GM06990 (cell line): ENCODE results near the gene CD19.

ENCODE experiments used
- DNase-seq: peaks from one replicate; pipeline ENCODE4 v3.0.0-alpha.2; 2011; ENCODE audit not compliant: insufficient read length; ENCODE audit errors: extremely low read depth
- H3K27me3 ChIP-seq: replicated peaks from 2 replicates; pipeline ENCODE4 v1.6.0; 2011; ENCODE audit warnings: low read length; ENCODE audit not compliant: control insufficient read depth, insufficient read depth
- H3K36me3 ChIP-seq: 2 replicates; pipeline ENCODE4 v1.5.1; 2011; ENCODE audit warnings: low read length; ENCODE audit not compliant: control insufficient read depth, insufficient read depth
- H3K4me3 ChIP-seq: replicated peaks from 2 replicates; pipeline ENCODE4 v1.5.1; 2011; ENCODE audit warnings: low read depth, mild to moderate bottlenecking, control low read depth, low read length
- TF ChIP-seq, protein P1 (sequence below): IDR thresholded peaks from 2 replicates; pipeline ENCODE4 v1.5.1; 2011; ENCODE audit warnings: low read length, control low read depth, mild to moderate bottlenecking, inconsistent platforms; ENCODE audit not compliant: insufficient read depth, poor library complexity, severe bottlenecking

The CD19 gene

DNA sequence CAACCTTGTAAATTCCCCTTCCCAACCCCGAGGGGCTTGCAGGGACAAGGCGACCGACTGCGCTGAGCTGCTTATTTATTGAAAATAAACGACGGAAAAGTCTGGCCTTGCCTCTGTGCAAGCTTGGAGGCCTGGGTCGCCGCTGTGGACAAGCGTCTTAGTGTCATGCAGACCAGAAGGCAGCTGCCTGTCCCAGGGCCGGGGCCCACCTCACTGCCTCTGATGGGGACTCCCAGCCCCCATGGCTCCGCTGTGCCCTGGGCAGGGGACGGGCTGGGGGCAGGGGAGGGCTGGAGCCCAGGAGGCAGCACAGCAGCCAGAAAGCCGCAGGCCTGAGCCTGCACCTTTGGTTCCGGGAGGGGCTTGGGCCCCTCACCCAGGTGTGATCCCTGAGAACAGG, 27.4 kb upstream of the CD19 start:
- TF ChIP-seq, protein P1, sequence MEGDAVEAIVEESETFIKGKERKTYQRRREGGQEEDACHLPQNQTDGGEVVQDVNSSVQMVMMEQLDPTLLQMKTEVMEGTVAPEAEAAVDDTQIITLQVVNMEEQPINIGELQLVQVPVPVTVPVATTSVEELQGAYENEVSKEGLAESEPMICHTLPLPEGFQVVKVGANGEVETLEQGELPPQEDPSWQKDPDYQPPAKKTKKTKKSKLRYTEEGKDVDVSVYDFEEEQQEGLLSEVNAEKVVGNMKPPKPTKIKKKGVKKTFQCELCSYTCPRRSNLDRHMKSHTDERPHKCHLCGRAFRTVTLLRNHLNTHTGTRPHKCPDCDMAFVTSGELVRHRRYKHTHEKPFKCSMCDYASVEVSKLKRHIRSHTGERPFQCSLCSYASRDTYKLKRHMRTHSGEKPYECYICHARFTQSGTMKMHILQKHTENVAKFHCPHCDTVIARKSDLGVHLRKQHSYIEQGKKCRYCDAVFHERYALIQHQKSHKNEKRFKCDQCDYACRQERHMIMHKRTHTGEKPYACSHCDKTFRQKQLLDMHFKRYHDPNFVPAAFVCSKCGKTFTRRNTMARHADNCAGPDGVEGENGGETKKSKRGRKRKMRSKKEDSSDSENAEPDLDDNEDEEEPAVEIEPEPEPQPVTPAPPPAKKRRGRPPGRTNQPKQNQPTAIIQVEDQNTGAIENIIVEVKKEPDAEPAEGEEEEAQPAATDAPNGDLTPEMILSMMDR, result no peak
- no peak overlapping the region for H3K4me3 ChIP-seq
- H3K36me3 ChIP-seq, result peaks cover 16% of the 10 kb centered on the region
- DNase-seq, result no peak
- no peaks in the 10 kb centered on the region for H3K27me3 ChIP-seq

- DNase-seq, result no peak
- no peak overlapping the region for H3K4me3 ChIP-seq
- H3K36me3 ChIP-seq, result peaks cover 17% of the 10 kb centered on the region
- TF ChIP-seq, protein P1, result no peak
- H3K27me3 ChIP-seq, result no peaks in the 10 kb centered on the region
Observed at GRCh38 chr16:28904828-28905227, 26.9 kb upstream of the CD19 start.

- peaks cover 17% of the 10 kb centered on the region for H3K36me3 ChIP-seq
- DNase-seq, result no peak
- no peaks in the 10 kb centered on the region for H3K27me3 ChIP-seq
- H3K4me3 ChIP-seq, result no peak overlapping the region
- TF ChIP-seq, protein P1, result no peak
Observed at GRCh38 chr16:28905229-28905754, 26.5 kb upstream of the CD19 start.

DNA sequence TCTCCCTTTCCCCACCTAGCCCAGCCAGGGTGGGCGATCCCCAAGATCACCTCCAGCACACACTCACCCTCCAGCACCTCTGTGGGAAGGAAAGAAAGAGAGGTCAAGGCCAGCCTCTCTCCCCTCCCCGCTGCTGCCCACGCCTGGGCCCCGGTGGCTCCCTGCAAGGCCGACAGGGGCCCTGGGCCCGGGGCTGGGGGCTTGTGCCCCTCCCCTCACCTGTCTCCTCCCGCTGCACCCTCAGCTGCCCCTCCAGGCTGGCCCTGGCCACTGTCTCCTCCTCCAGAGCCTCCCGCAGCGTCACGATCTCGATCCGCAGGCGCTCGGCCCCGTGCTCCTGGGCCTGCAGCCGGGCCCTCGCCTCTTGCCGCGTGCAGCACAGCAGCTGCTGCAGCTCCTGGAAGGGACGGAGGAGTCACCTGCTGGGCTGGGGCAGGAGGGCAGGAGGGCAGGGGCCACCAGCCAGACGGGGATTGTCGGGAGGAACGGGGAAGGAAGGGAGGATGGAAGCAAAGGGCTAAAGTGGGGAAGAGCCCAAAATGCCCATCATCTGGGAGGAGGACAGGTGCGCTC, 25.9 kb upstream of the CD19 start:
- Histone ChIP-seq H3K27me3 (no peaks in the 10 kb centered on the region), H3K36me3 (peaks cover 23% of the 10 kb centered on the region), H3K4me3 (no peak overlapping the region)
- TF ChIP-seq, protein P1, result no peak
- DNase-seq, result no peak

DNA sequence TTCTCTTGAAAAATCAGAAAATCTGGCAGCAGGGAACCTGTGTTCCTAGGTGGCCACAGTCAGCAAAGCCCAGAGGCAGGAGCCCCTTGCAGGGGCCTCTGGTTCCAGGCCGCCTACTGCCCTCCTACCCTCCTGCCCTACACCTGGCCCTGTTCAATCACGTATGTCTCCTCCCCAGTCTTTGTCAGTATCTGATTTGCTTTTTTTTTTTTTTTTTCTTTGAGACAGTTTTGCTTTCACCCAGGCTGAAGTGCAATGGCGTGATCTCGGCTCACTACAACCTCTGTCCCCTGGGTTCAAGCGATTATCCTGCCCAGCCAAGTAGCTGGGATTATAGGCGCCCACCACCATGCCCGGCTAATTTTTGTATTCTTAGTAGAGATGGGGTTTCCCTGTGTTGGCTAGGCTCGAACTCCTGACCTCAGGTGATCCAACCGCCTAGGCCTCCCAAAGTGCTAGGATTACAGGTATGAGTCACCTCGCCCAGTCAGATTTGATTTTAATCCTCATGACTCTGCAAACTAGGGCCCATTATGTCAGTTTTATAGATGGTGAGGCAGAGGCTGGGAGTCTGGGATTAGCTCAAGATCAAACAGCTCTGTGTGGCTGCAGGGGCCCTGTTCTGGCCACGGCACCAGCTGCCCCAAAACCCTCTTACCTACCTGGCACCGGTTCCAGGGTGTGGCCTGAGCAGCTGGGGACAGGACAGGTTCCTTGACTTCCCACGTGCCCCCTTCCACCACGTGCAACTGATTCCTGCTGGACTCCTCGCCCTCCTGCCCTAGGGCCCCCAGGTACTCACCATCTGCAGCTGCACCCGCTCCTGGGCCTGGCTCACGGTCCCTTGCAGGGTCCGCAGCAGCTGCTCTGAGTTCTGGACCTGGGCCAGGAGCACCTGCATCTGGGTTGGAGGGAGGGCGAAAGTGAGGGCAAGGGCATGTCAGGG, 21.4 kb upstream of the CD19 start:
- H3K36me3 ChIP-seq, result peaks cover 30% of the 10 kb centered on the region
- TF ChIP-seq, protein P1, result no peak
- DNase-seq, result no peak

More for the DNA sequence above, 21.4 kb upstream of the CD19 start:
- Histone ChIP-seq H3K4me3 (no peak overlapping the region), H3K27me3 (no peaks in the 10 kb centered on the region)
